Measurements from ENCODE around the gene KRI1.

Gene KRI1

DNA sequence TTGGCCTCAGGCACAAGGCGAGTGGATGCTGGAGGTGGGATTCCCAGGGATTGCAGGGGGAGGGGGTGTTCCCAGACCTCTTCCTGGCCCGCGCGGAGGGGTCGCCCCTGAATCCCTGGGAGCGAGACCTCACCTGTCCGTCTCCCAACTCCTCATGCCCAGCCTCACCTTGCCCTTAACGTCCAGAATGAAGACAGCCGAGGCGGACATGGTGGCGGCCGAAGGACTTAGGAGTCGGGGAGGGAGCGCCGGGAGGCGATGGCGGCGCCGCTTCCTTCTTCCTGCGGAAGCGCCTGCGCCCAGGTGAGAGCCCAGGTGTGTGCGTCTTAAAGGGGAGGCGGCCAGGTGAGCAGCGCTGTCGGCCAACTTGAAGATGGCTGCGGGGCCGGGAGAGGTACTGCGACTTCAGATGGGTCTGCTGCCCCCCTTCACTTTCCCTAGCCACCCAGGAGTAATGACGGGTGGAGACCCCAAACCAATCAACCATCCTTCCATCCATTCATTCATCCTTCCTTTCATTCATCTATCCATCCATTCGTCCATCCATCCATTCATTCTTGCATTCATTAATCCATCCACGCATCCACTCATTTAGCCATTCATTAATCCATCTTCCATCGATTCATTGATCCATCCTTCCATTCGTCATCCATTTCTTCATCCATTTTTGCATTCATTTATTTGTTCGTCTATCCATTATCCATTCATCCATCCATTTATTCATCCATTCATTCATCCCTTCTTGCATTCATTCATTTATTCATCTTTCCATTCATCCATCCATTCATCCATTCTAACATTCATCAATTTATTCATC, 21.4 kb upstream of the KRI1 start, which contains the start of gene AP1M2:
AP1M2 (minus strand) TSS at position 291 of the 817 bp plus-strand sequence; CDS start at position 210, 81 bp downstream.
- Histone ChIP-seq H3K27me3 (ENCODE audit: control insufficient read depth, insufficient read depth, low read length) (no peaks in the 10 kb centered on the region), H3K36me3 (ENCODE audit: control insufficient read depth, insufficient read depth, low read length) (no peaks in the 10 kb centered on the region), H2AFZ (peak within 1 kb of the TSS; percentile 91), H3K4me3 (ENCODE audit: low read depth, low read length) (peak within 1 kb of the TSS; percentile 70), H3K4me2 (ENCODE audit: low read length) (peak within 1 kb of the TSS; percentile 58), H3K9me3 (ENCODE audit: control insufficient read depth, low read length) (no peaks in the 10 kb centered on the region), H3K27ac (peak within 1 kb of the TSS; percentile 61), H3K79me2 (no peaks in the 10 kb centered on the region), H3K4me1 (no peaks in the 10 kb centered on the region), H3K9ac (peak within 1 kb of the TSS; percentile 57)
- TF ChIP-seq, protein P1, sequence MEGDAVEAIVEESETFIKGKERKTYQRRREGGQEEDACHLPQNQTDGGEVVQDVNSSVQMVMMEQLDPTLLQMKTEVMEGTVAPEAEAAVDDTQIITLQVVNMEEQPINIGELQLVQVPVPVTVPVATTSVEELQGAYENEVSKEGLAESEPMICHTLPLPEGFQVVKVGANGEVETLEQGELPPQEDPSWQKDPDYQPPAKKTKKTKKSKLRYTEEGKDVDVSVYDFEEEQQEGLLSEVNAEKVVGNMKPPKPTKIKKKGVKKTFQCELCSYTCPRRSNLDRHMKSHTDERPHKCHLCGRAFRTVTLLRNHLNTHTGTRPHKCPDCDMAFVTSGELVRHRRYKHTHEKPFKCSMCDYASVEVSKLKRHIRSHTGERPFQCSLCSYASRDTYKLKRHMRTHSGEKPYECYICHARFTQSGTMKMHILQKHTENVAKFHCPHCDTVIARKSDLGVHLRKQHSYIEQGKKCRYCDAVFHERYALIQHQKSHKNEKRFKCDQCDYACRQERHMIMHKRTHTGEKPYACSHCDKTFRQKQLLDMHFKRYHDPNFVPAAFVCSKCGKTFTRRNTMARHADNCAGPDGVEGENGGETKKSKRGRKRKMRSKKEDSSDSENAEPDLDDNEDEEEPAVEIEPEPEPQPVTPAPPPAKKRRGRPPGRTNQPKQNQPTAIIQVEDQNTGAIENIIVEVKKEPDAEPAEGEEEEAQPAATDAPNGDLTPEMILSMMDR (IDR thresholded peaks at IDR 0.05): no peak

DNA sequence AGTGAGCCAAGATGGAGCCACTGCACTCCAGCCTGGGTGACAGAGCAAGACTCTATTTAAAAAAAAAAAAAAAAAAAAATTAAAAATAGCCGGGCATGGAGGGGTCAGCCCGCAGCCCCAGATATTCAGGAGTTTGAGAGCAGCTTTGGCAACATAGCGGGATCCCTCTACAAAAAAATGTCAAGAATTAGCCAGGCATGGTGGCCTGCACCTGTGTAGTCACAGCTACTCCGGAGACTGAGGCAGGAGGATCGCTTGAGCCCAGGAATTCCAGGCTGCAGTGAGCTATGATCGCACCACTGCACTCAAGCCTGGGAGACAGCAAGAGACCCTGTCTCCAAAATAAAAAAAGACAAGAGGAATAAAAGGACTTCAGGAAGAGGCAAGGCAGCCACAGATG, 20.6 kb upstream of the KRI1 start:
- Histone ChIP-seq H3K27me3 (ENCODE audit: control insufficient read depth, insufficient read depth, low read length) (no peaks in the 10 kb centered on the region), H3K4me2 (ENCODE audit: low read length) (peak overlapping the region; percentile 58), H3K79me2 (no peaks in the 10 kb centered on the region), H3K9me3 (ENCODE audit: control insufficient read depth, low read length) (no peaks in the 10 kb centered on the region), H2AFZ (peak overlapping the region; percentile 91), H3K27ac (no peak overlapping the region), H3K9ac (no peak overlapping the region), H3K4me1 (no peaks in the 10 kb centered on the region), H3K36me3 (ENCODE audit: control insufficient read depth, insufficient read depth, low read length) (no peaks in the 10 kb centered on the region), H3K4me3 (ENCODE audit: low read depth, low read length) (peak overlapping the region; percentile 70)
- TF ChIP-seq, protein P1 (IDR thresholded peaks at IDR 0.05): no peak

DNA sequence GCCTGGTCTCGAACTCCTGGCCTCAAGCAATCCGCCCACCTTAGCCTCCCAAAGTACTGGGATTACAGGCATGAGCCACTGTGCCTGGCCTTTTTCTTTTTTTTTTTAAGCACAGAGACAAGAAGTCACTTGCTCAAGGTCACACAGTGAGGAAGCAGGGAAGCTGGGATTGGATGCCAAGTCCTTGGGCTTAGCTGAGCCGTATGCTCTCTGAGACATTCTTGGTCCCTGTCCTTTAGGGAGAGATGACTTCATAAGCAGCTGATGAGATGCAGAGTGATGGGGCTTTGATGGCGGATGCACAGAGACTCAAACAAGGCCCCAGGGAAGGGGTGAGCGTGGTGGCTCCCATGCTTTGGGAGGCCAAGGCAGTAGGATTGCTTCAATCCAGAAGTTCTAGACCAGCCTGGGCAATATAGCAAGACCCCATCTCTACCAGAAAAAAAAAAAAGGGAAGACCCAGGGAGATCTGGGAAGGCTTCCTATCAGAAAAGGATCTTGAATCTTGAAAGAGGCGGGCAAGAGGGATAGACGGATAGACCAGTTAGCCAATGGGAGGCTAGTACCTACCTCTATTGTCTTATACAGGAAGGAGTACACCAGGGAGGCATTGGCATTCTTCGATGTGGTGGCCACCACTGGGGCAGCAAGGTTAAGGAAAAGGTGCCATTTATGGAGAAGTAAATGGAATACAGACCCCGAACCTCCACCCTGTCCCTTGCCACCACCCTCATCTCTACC, 17.4 kb upstream of the KRI1 start:
- TF ChIP-seq, protein P1 (IDR thresholded peaks at IDR 0.05): no peak
- Histone ChIP-seq H3K9ac (no peak overlapping the region), H3K36me3 (ENCODE audit: control insufficient read depth, insufficient read depth, low read length) (no peaks in the 10 kb centered on the region), H3K4me1 (no peaks in the 10 kb centered on the region), H3K4me2 (ENCODE audit: low read length) (no peak overlapping the region), H3K27me3 (ENCODE audit: control insufficient read depth, insufficient read depth, low read length) (no peaks in the 10 kb centered on the region), H3K27ac (no peak overlapping the region), H3K4me3 (ENCODE audit: low read depth, low read length) (no peak overlapping the region), H2AFZ (no peak overlapping the region), H3K9me3 (ENCODE audit: control insufficient read depth, low read length) (no peaks in the 10 kb centered on the region), H3K79me2 (no peaks in the 10 kb centered on the region)

DNA sequence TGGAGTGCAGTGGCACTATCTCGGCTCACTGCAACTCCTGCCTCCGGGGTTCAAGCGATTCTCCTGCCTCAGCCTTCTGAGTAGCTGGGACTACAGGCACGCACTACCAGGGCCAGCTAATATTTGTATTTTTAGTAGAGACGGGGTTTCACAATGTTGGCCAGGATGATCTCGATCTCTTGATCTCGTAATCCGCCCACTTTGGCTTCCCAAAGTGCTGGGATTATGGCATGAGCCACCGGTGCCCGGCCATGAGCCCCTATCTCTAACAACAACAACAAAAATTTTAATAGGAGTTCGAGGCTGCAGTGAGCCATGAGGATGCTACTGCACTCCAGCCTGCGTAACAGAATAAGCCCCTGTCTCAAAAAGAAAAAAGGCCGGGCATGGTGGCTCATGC, 16.3 kb upstream of the KRI1 start:
- no peak overlapping the region for H3K4me2 ChIP-seq (ENCODE audit: low read length)
- H3K79me2 ChIP-seq: no peaks in the 10 kb centered on the region
- no peak overlapping the region for H2AFZ ChIP-seq
- no peaks in the 10 kb centered on the region for H3K9me3 ChIP-seq (ENCODE audit: control insufficient read depth, low read length)
- TF ChIP-seq, protein P1 (IDR thresholded peaks at IDR 0.05): no peak
- H3K27ac ChIP-seq: no peak overlapping the region
- no peaks in the 10 kb centered on the region for H3K4me1 ChIP-seq
- no peaks in the 10 kb centered on the region for H3K36me3 ChIP-seq (ENCODE audit: control insufficient read depth, insufficient read depth, low read length)
- H3K9ac ChIP-seq: no peak overlapping the region
- no peak overlapping the region for H3K4me3 ChIP-seq (ENCODE audit: low read depth, low read length)
- H3K27me3 ChIP-seq (ENCODE audit: control insufficient read depth, insufficient read depth, low read length): no peaks in the 10 kb centered on the region

Data from parathyroid adenoma (tissue), 2 donors.